ENCODE data around the gene BMP8B.
A peak's percentile ranks its signal among the peaks of the same experiment; 100 is the strongest.

The BMP8B gene

GRCh38 chr1:39755965-39756659 lies 32.6 kb downstream of the BMP8B start:
- DNase-seq, result no peak

GRCh38 chr1:39754906-39755504 lies 33.7 kb downstream of the BMP8B start:
- no peak for DNase-seq

- DNase-seq, result no peak
Measured at GRCh38 chr1:39754026-39754570, 34.6 kb downstream of the BMP8B start.

- DNase-seq, result no peak
Measured at GRCh38 chr1:39753132-39754025, 35.3 kb downstream of the BMP8B start.

GRCh38 chr1:39752703-39753102 lies 36.0 kb downstream of the BMP8B start:
- DNase-seq, result no peak

GRCh38 chr1:39751595-39751994 lies 37.1 kb downstream of the BMP8B start:
- DNase-seq, result no peak

GRCh38 chr1:39745016-39745670 lies 43.5 kb downstream of the BMP8B start:
- DNase-seq, result no peak

- DNase-seq, result peak; percentile 90
Measured at GRCh38 chr1:39738622-39739366, 49.9 kb downstream of the BMP8B start, which contains the start of gene PPIE. PPIE (plus strand) TSS chr1:39738882; CDS start chr1:39738901, 19 bp downstream.

GRCh38 chr1:39737546-39738169 lies 51.0 kb downstream of the BMP8B start:
- peak; percentile 70 for DNase-seq

GRCh38 chr1:39735731-39736130 lies 52.9 kb downstream of the BMP8B start:
- no peak for DNase-seq

- no peak for DNase-seq
Measured at GRCh38 chr1:39733161-39733560, 55.5 kb downstream of the BMP8B start.

GRCh38 chr1:39732730-39733129 lies 55.9 kb downstream of the BMP8B start:
- no peak for DNase-seq

GRCh38 chr1:39729842-39730241 lies 58.8 kb downstream of the BMP8B start:
- DNase-seq, result no peak

GRCh38 chr1:39729030-39729429 lies 59.6 kb downstream of the BMP8B start:
- no peak for DNase-seq

GRCh38 chr1:39727932-39728317 lies 60.7 kb downstream of the BMP8B start:
- no peak for DNase-seq

- no peak for DNase-seq
Measured at GRCh38 chr1:39727221-39727931, 61.3 kb downstream of the BMP8B start.

- no peak for DNase-seq
Measured at GRCh38 chr1:39726600-39726999, 62.1 kb downstream of the BMP8B start.

- peak; percentile 7 for DNase-seq
Measured at GRCh38 chr1:39722495-39722894, 66.2 kb downstream of the BMP8B start.

- no peak for DNase-seq
Measured at GRCh38 chr1:39721664-39722063, 67.0 kb downstream of the BMP8B start.

GRCh38 chr1:39720094-39720999 lies 68.3 kb downstream of the BMP8B start:
- peak; percentile 66 for DNase-seq
